ENCODE results near the gene MYO18B.

Gene MYO18B

GRCh38 chr22:25996669-25997068 is 254.7 kb downstream of the MYO18B start:
- no peak for DNase-seq (ENCODE audit: low spot score)

DNA sequence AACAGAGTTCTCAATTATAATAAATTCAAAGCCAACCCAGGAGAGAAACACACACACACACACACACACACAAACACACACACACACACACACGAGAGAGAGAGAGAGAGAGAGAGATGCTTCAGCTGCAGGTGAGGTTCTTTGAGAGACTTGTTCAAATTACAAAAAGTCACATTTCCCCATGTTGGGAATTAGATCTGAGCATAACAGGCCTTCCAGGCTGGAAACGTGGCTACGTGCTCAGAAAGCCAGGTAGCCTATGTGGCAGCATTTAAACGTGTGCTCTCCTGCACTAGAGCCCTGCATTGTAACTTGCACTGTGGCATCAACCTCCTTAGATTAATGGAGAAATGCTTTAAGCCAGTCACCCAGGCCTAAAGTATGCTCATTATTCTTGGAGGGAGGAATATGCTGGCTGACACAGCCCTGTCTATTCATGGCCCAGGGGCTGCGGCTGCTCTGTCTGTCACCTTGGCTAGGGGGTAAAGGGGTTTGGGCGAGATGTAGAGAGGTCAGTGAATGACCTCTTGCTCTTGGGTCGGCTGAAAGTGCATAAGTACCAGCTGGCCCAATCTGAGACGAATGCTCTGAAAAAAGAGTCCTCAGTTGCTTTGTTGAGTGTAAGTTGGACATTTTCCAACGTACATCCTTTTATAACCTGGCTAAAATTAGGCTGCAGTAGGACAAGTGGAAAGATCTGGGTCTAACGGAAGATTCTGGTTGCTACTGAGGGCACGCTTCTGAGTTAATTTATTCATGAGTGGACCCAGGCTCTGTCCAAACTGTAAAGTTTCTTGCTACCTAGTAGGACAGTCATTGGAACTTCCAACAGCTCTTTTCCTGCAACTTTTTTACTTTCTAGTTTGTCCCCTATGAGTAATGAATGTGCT is 256.1 kb downstream of the MYO18B start:
- DNase-seq (ENCODE audit: low spot score), result no peak

DNA sequence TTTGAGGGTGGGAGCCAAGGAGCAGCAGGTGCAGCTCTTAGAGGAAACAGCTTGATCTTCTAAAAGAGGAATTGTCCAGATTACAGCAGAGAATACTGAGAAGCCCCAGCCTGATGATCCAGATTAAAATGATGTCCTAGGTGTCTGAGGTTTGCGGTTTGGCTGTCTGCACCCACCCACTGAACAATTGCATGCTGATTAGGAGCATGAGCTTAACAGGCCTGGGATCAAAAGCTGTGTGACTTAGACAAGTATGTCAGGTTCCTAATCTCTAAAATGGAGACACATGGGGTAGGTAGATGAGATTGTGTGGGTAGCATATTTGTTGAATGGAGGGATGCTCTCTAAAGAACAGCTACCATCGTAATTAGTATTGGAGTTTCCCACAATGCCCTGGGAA is 260.5 kb downstream of the MYO18B start:
- DNase-seq (ENCODE audit: low spot score), result no peak

DNA sequence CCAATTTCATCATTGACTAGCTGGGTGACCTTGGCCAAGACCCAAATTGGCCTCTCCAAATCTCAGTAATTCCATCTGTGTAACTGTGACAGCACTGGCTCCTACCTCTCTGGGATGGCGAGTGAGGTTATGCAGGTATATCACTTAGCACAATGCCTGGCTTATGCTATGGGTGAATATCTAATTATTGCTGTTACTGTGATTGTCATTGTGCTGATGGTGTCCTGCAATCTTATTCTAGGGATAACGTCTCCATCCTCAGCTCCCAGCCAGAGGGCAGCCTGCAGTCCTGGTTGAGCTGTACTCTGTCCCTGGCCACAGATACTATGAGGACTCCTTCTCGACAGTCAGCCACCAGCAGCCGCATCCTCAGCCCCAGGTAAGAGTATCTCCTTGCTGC is 262.5 kb downstream of the MYO18B start:
- DNase-seq (ENCODE audit: low spot score), result no peak

GRCh38 chr22:26008587-26008986 is 266.6 kb downstream of the MYO18B start:
- no peak for DNase-seq (ENCODE audit: low spot score)

DNA sequence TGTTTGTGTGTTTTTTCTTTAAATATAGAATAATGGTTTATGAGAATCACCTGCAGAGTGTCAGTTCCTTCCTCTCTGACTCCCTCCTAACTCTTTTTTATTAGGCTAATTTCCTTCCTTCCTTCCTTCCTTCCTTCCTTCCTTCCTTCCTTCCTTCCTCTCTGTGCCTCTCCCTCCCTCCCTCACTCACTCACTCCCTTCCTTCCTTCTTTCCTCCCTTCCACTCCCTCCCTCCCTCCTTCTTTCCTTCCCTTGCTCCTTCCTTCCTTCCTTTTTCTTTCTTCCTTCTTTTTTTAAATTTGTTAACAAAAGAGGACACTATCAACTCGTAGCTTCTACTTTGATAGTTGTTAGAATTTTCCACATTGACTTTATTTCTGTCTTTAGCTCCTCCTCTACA is 274.9 kb downstream of the MYO18B start:
- no peak for DNase-seq (ENCODE audit: low spot score)

DNA sequence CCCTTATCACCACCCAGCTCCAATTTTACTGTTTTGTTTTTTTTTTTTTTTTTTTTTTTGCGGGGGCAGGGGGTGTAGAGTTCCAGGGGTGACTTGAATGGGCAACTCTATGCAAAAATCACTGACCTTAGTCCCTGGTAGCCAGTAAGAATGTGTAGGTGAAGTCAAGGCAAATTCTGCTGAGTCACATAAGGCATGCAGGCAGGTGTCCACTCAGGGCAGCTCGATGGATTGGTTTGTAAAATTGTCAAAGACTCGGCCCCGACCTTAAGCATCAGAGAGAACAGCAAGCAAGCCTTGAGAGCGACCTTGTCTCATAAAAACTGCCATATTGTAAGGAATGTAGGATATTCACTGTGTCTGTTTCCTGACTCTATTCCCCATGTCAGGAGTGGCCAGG is 275.9 kb downstream of the MYO18B start:
- DNase-seq (ENCODE audit: low spot score), result no peak

DNA sequence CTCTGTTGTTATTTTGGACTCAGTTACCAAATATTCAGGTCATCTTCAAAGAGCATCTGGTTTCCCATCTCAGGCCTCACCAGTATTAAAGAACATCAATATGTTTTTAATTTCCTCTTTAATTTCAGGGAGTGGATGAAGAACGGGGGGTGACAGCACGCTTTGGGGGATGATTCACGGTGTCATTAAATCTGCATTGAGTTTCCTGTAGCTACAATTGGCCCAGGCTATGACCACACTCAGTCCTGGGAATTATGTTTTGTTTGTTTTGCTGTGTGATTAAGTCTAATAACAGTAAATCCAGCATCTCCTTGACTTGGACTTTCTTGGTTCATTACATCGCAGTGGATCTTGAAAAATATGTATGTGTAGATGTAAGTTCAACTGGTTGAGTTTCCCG is 277.6 kb downstream of the MYO18B start:
- no peak for DNase-seq (ENCODE audit: low spot score)

GRCh38 chr22:26021516-26021915 is 279.5 kb downstream of the MYO18B start:
- DNase-seq (ENCODE audit: low spot score), result no peak

- peak; percentile 43 for DNase-seq (ENCODE audit: low spot score)
These were observed 281.3 kb downstream of the MYO18B start for GRCh38 chr22:26023104-26023775.

DNA sequence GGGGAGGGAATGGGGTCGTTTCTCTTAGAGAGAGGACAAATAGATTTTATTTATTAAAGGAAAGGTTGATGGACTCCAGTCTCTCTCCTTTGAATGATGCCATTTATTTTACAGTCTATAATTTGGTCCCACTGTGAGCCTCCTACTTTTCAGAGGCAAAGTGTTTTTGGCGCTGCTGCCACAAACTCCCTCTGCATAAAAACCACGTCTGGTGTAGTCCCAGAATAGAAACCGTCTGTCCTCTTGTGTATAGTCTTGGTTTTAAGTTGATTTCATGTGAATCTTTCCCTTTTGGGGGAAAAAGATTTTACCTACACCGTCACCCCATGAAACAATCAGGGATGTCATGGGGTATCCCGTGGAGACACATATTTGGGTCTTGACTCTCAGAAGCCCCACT is 283.6 kb downstream of the MYO18B start:
- no peak for DNase-seq (ENCODE audit: low spot score)

- DNase-seq (ENCODE audit: low spot score), result no peak
These were observed 285.4 kb downstream of the MYO18B start for GRCh38 chr22:26027341-26027740.

GRCh38 chr22:26031641-26032040 is 289.7 kb downstream of the MYO18B start:
- DNase-seq (ENCODE audit: low spot score), result no peak

GRCh38 chr22:26033071-26033470 is 291.1 kb downstream of the MYO18B start:
- DNase-seq (ENCODE audit: low spot score), result no peak

- no peak for DNase-seq (ENCODE audit: low spot score)
These were observed 291.6 kb downstream of the MYO18B start for GRCh38 chr22:26033586-26033985.

GRCh38 chr22:26035523-26035922 is 293.5 kb downstream of the MYO18B start:
- DNase-seq (ENCODE audit: low spot score), result no peak

DNA sequence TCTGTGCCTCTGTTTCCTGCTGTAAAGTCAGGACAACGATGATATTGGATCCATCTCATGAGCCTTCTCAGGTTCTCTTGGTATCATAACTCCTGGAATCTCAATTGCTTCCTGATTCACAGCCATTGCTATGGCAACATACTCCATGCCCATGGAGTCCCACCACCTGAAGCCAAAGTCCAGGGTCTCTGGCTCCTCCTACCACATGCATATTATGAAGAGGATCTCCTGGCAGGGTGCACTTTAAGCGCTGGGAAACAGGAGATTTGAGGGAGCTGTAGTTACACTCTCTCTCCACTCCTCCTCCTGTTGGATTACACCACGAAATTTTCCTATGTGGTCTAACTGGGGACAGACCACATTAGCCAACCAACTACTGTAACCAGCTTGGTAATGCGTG is 296.4 kb downstream of the MYO18B start:
- DNase-seq (ENCODE audit: low spot score), result no peak

DNA sequence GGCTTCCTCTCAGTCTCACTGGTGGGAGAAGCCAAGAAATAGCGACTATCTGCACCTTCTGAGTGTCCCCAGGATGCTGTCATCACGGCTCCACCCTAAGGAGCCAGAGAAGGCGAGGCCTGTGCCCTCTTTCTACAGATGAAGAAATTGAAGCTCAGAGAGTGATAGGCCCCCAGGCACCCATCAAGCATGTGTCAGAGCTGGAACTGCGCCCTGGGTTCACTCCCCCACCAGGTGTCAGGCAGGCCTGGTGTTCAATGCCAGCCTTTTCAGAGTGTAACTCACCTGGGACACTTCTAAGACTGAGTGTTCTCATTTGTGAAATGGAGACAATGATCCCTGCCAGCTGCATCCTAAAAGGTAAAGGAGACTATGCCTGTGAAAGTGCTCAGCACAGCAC is 299.9 kb downstream of the MYO18B start:
- no peak for DNase-seq (ENCODE audit: low spot score)

GRCh38 chr22:26043031-26043430 is 301.0 kb downstream of the MYO18B start:
- DNase-seq (ENCODE audit: low spot score), result no peak

GRCh38 chr22:26045051-26045450 is 303.1 kb downstream of the MYO18B start:
- no peak for DNase-seq (ENCODE audit: low spot score)

DNA sequence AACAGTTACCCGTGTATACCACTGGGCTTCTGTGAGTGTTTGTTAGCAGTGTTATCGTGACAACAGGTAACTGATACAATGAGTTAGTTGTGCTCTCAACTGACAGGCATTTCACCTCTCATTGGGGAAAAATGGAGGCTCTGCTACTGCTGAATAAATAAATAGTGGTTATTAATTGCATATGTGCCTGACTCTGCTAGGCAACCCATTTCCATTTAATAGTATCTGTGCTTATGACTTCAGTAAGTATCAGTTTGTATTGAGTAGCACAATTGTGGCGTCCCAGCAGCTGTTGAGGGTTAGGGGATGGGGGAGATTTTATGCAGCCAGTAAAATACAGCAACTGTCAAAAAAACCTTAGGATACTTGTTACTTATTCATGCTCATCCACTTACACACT is 303.9 kb downstream of the MYO18B start:
- no peak for DNase-seq (ENCODE audit: low spot score)

DNA sequence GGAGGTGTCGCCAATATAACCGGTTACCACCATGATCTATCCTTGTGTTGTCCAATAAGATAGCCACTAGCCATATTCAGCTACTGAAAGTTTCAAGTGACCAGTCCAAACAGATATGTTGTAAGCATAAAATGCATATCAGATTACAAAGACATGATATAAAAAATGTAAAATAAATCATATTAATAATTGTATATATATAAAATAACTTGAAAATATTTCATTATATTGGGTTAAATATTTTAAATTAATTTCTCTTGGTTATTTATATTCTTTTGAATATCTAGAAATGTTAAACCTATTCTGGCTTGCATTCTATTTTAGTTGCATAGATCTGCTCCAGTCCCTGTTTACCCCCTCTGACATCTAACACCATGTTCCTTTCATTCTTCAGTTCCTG is 305.5 kb downstream of the MYO18B start:
- DNase-seq (ENCODE audit: low spot score), result no peak

DNA sequence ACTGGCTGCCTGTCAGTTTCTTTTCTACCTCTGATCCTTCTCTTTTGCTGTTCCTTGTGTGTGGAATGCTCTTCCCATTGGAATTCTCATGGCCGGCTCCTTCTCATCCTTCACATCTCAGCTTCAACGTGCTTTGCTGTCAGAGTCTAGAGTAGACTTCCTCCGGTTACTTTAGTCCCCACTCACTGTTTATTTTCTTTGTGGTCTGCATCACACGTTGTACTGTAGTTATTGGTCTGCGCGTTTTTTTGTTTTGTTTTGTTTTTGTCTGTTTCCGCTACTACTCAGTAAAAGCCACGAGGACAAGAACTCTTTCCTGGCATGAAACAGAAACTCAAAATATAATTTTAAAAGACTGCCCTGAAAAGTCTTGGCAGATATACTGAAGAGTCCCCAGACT is 305.9 kb downstream of the MYO18B start:
- no peak for DNase-seq (ENCODE audit: low spot score)

- DNase-seq (ENCODE audit: low spot score), result no peak
These were observed 308.1 kb downstream of the MYO18B start for GRCh38 chr22:26050079-26050478.
